Kidney glomerular epithelial cell (primary cell): ENCODE results near the gene TMEM254.
"Not testable (repeated sequence)": the region's sequence is repeated elsewhere in the genome, so short reads cannot be mapped to it uniquely, and the experiment has no call there.

ENCODE experiments used
- DNase-seq: peaks from one replicate; lab custom pipeline; 2025; lab: John Stamatoyannopoulos, UW

TMEM254 gene

DNA sequence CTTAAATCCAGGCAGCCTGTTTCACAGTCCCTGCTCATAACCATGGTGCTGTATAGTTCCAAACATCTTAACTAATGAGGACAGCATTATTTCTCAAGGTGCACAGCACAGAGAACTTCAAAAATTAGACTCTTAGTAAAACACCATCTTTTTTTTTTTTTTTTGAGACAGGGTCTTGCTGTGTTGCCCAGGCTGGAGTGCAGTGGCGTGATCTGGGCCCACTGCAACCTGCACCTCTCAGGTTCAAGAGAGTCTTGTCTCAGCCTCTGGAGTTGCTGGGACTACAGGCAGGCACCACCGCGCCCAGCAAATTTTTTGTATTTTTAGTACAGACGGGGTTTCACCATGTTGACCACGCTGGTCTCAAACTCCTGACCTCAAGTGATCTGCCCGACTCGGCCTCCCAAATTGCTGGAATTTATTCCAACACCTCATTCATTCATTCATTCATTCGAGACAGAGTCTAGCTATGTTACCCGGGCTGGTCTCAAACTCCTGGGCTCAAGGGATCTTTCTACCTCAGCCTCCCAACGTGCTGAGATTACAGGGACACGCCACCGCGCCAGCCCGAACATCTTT lies 507 bp upstream of the TMEM254 start:
- DNase-seq: no peak

- no peak for DNase-seq
These were observed 851 bp downstream of the TMEM254 start for GRCh38 chr10:80079312-80079719.

GRCh38 chr10:80081026-80081425 lies 2.6 kb downstream of the TMEM254 start:
- no peak for DNase-seq

GRCh38 chr10:80081801-80082750 lies 3.6 kb downstream of the TMEM254 start:
- DNase-seq: no peak

DNA sequence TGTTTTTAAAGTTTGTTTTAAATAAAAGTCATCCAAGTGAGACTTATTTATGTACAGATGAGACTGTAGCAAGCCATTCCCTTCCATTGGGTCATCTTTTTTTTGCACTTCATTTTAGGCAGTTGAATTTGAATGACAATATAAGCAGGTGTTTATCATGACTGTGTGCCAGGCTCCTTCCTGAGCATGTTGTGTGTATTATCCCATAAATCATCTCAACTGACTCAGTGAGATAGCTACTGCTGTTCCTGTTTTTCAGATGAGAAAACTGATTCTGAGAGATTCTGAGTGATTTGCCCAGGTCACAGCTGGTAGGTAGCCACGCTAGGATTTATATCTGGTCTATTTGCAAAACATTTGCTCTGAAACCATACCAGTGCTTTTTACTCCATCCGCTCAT lies 11.7 kb downstream of the TMEM254 start:
- no peak for DNase-seq

GRCh38 chr10:80094231-80094630 lies 15.8 kb downstream of the TMEM254 start:
- no peak for DNase-seq

- not testable (repeated sequence) for DNase-seq
These were observed 19.8 kb downstream of the TMEM254 start for GRCh38 chr10:80098272-80098671.

GRCh38 chr10:80099295-80099694 lies 20.8 kb downstream of the TMEM254 start:
- DNase-seq: not testable (repeated sequence)

DNA sequence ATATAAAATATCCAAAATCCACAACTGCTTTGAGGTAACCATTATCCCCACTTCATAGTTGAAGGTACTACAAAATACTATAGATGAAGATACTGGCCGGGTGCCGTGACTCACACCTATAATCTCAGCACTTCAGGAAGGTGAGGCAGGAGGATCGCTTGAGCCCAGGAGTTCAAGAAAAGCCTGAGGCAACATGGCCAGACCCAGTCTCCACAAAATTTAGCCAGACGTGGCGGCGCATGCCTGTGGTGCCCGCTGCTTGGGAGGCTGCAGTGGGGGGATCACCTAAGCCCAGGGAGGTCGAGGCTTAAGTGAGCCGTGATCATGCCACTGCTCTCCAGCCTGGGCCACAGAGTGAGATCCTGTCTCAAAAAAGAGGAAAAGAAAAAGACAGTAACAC lies 21.7 kb downstream of the TMEM254 start:
- no peak for DNase-seq

DNA sequence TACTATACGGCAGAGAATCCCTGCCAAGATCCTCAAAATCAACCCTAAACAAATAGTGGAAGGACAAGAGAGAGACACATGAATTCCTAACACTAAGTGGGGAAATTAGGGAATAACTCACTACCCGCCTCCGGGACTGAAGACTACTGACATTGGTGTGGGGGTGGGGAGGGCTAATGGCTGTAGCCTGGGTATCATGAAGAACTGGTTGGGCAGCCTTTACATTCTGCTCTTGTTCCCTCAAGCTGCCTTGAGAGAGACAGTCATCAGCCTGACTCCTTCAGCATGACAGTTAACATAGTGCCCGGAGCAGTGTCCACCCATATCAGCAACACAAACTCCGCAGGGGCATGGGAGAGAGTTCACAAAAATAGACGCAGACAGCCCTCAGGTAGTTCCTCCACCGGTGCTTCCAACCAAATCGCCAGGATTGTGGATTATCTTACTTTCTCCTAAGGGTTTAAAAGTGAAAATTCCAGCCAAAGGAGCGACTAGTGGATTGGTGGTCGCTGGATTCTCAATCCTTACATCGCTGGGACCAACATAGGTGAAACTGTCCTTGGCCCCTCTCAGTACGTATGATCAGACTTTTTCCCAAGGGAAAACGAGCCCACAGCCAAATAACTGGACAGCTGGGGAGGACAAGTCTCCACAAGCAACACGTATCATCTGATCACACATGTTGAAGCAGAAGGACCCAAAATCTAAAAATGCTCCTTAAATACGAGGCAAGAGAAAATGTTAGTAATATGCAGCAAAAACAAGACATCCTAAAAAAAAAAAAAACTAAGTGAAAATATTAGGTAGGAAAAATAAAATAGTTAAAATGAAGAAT lies 22.6 kb downstream of the TMEM254 start:
- DNase-seq: no peak

DNA sequence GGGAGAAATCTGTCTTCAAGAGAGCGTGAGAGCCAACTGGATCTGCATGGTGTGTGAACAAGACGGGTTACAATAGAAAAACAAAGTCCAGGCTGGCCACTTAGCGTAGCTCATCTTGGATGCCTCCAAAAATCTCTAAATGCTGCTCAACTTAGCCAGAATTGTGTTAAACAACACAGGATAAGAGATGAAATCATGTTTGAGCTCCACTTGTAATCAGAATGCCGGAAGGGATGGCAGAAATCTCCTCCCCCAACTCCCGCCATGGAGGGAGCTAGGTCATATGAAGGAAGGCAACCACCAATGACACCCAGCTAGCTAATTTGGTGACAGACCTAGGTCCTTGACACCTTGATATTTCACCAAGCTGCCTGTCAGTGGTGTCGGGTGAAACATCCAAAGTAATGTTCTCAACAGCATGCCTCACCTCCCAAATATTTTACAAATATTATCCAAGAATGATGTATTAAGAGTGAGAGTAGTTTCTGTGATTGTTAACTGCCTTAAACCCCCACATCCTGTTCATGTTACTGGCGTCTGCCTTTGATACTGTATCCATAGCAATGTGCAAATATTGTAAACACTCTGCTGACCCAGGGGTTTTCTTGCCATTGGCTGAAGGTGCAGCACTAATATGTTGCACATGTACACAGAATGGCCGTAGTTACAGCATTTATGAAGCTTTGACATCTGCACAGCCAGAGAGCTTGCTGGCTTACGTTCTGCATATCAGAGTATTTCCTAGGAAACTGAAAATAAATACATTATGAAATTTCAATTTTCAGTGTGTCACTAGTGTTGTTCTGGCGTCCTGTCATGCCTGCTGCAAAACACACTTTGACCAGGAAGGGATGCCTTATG lies 25.8 kb downstream of the TMEM254 start:
- peak; percentile 0 for DNase-seq

DNA sequence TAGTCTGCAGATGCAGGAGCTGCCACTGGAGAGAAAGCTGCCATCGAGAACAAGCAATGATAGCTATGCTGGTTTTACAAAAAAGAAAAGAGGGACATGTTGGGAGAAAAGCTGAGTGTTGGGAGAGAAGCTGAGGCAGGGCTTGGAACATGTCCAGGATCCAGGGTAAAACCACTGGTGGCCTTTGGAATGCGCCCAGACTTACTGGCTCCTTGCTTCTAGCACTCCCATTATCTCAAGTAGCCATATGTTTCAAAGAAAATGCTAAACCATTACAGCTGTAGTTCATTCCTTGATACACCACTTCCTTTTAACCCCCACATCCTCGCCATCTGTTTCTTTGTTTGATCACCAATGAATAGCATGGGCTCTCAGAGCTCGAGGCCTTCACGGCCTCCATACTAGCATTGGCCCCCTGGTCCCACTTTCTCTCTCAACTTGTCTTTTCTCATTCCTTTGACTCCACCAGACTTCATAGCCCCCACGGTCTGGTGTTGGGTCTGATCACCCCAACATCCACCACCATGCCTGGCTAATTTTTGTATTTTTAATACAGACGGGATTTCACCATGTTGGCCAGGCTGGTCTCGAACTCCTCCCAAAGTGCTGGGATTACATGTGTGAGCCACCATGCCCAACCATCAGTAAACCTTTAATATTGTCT lies 30.2 kb downstream of the TMEM254 start:
- no peak for DNase-seq

DNA sequence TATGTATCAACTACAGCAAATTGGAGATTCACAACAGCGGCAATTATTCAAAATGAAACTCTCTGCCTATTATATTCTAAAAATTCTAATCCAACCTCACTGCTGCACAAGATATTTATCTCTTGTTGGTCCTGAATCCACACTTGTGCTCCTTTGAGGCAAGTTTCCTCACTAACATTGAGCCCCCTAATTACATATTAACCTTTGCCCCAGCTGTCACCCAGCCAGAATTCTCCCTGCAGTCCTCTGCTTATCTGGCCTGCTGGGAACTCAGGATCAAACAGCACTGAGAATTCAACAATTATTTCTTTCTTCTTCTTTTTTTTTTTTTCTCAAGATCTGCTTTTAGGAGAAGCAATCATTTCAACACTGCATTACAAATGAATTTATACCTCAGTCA lies 32.5 kb downstream of the TMEM254 start:
- DNase-seq: no peak

- DNase-seq: no peak
These were observed 40.2 kb downstream of the TMEM254 start for GRCh38 chr10:80118669-80119068.

GRCh38 chr10:80122110-80122710 lies 43.7 kb downstream of the TMEM254 start:
- DNase-seq: no peak

DNA sequence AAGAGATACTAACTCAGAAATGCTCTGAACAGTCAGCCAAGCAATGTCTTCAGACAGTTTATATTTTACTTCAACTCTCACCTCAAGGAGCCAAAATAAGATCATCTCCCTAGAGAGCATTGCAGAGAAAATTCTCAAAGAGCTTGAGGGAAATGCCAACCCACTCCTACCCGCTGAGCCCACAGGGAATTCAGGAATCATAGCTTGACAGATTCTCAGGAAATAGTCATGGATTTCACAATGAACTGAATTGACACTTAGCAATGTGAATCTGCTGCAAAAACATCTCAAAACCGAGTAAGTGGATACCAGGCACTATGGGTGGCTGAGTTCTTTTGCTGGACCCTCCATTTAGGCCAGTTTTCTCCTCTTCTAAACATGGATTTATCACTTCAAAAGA lies 44.3 kb downstream of the TMEM254 start:
- DNase-seq: no peak

DNA sequence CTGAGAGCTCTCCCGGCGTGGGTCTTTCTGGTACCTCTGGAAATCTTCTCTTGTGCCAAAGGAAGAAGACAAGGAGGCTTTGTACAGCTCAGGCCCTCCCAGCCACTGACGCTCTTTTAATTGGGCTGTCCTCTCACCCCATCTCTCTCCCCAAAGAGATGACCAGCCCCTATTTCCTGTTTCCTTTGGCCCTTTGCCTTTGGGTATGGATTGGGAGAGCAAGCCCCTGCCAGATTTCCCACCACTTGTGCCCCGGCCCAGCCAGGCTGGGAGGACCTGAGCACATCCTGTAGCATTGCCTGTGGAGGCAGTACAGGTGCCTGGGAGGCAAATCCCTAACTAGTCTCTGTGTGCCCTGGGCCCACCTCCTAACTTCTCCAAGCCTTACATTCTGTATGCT lies 48.4 kb downstream of the TMEM254 start:
- DNase-seq: no peak

GRCh38 chr10:80131499-80131901 lies 53.0 kb downstream of the TMEM254 start:
- DNase-seq: no peak

DNA sequence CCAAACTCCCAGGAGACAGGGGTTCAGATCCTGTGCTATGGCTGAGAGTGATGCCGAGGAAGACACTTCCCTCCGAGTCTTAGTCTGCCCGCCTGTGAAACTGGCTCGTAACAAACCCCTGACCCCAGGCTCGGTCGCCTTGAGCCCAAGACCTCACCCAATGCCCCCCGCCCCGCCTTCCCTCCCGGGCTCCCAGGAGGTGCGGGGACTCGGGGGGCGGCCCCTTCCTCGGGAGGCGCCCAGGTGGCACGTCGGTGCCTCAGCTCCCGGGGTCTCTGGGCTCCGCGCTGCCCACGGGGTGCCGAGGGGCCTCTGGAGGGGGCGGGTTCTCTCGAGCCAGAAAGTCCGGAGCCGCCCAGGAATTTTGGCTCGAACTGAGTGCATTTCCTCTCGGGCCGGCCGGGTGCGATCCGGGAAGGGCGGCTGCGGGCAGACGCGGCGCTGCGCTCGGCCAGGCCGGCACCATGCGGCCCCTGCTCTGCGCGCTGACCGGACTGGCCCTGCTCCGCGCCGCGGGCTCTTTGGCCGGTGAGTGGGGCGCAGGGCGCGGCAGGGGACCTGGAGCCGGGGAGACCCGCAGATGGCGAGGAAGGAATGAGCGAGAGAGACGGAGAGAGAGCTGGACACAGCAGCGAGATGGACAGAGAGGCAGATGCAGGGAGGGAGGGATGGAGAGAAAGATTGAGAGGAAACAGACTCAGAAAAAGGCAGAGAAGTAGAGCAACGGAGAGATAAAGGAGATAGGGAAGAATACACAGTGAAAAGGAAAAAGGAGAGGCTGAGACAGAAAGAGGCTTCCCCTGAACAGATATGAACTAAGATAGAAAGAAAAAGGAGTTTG lies 54.1 kb downstream of the TMEM254 start, which contains the start of gene PLAC9:
Gene PLAC9 (plus strand): TSS at position 432 of the 841 bp plus-strand sequence. CDS start 33 bp downstream, at position 465.
- no peak for DNase-seq

GRCh38 chr10:80133206-80133605 lies 54.7 kb downstream of the TMEM254 start:
- no peak for DNase-seq
